Thyroid gland (tissue), 4 donors: ENCODE data around the gene CAPN5. TPM values are rescaled to one million over a fixed set of nuclear protein-coding genes. Genes with fewer than 3 reads are reported as not detected.

Experiments used
- DNase-seq, 2 donors: peaks; one replicate each; pipeline ENCODE4 v3.0.0-alpha.2; 2019
- H3K27ac ChIP-seq, 3 donors: fragments of 200-600 bp; sonication (generic); 1 replicate in 2 of 3; 2 replicates in 1 of 3; pipeline ENCODE4 v1.5.1; 2016 to 2019; ENCODE audit warnings: mild to moderate bottlenecking in 1 of 3, moderate library complexity in 1 of 3
- H3K27me3 ChIP-seq: fragments of 200-600 bp; sonication (generic); one replicate; pipeline ENCODE4 v1.5.1; 2019
- H3K36me3 ChIP-seq, 2 donors: fragments of 200-600 bp; sonication (generic); one replicate each; pipeline ENCODE4 v1.5.1; 2016 to 2019
- H3K4me1 ChIP-seq, 2 donors: fragments of 200-600 bp; sonication (generic); one replicate each; pipeline ENCODE4 v1.5.1; 2017 to 2019
- H3K4me3 ChIP-seq, 3 donors: fragments of 200-600 bp; sonication (generic); replicated peaks in 1 of 3; 1 replicate in 2 of 3; 2 replicates in 1 of 3; pipeline ENCODE4 v1.5.1; 2016; ENCODE audit warnings: mild to moderate bottlenecking in 1 of 3
- H3K9me3 ChIP-seq: fragments of 200-600 bp; sonication (generic); one replicate; pipeline ENCODE4 v1.5.1; 2017
- POLR2A ChIP-seq, 2 donors: fragments of 450-650 bp; IDR thresholded peaks; one replicate each; pipeline ENCODE4 v1.6.1; 2017; ENCODE audit warnings: antibody characterized with exemption in 2 of 2, mild to moderate bottlenecking in 2 of 2, moderate library complexity in 1 of 2
- WGBS, 2 donors: methylation state at CpG; one replicate each; pipeline ENCODE4 v1.1.5; 2017; 5-methylcytosine and 5-hydroxymethylcytosine counted together
- intact Hi-C: fragments of 100-400 bp; cut with DNase I; formaldehyde crosslinking; loops from one replicate; pipeline ENCODE4 v1.15.1; 2023
- total RNA-seq, 4 donors: library from RNA; depleted of rRNA; stranded (reverse); fragments of >200 nt; gene quantifications; one replicate each; pipeline ENCODE4 v1.2.3, GENCODE V29; 2016
- TF ChIP-seq, protein P1 (sequence below), 6 experiments: fragments of 200-600 bp in 3 of 6; fragments of 450-650 bp in 3 of 6; sonication (generic) in 3 of 6; IDR thresholded peaks; one replicate each; pipeline ENCODE4 v1.5.1; 2016 to 2019; ENCODE audit warnings: antibody characterized with exemption in 6 of 6, mild to moderate bottlenecking in 2 of 6, inconsistent platforms in 1 of 6, moderate library complexity in 1 of 6

Gene CAPN5
- total RNA-seq, 4 donors from 2014 or later, result 3.0 to 5.6 (median 4.1) TPM

DNA sequence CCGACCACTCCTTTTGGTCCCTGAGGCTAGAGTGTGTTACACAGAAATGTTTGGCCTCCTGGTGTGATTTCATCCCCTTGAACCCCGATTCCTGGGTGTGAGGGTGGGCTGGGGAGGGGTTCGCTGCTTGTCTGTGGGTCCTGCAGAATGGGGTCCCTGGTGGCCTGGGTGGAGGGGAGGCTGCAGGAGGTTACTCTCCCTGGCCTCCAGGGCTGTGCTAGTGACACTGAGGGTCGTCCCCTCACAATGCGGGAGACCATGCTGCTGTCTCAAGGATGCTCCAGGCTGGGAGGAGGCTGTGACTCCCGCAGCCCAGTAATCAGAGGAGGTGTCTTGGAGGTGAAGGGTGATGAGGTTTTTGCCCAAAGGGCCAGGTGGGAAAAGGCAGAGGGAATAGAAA, 18.9 kb downstream of the CAPN5 start:
- H3K4me3 ChIP-seq, result no peak overlapping the region
- H3K27me3 ChIP-seq, result no peaks in the 10 kb centered on the region
- no peaks in the 10 kb centered on the region for H3K36me3 ChIP-seq
- TF ChIP-seq, protein P1, sequence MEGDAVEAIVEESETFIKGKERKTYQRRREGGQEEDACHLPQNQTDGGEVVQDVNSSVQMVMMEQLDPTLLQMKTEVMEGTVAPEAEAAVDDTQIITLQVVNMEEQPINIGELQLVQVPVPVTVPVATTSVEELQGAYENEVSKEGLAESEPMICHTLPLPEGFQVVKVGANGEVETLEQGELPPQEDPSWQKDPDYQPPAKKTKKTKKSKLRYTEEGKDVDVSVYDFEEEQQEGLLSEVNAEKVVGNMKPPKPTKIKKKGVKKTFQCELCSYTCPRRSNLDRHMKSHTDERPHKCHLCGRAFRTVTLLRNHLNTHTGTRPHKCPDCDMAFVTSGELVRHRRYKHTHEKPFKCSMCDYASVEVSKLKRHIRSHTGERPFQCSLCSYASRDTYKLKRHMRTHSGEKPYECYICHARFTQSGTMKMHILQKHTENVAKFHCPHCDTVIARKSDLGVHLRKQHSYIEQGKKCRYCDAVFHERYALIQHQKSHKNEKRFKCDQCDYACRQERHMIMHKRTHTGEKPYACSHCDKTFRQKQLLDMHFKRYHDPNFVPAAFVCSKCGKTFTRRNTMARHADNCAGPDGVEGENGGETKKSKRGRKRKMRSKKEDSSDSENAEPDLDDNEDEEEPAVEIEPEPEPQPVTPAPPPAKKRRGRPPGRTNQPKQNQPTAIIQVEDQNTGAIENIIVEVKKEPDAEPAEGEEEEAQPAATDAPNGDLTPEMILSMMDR (IDR thresholded peaks at IDR 0.05), result no peak
- TF ChIP-seq POLR2A (IDR thresholded peaks at IDR 0.05), result no peak
- no peak for DNase-seq
- H3K9me3 ChIP-seq, result no peaks in the 10 kb centered on the region
- intact Hi-C loops, result no loop called here
- peaks cover 5 to 10% of the 10 kb centered on the region in 2 donors for H3K4me1 ChIP-seq
- H3K27ac ChIP-seq, result no peak overlapping the region
- WGBS, 2 donors, result 87 to 91% methylated on average over 6 of the region's 6 CpGs

DNA sequence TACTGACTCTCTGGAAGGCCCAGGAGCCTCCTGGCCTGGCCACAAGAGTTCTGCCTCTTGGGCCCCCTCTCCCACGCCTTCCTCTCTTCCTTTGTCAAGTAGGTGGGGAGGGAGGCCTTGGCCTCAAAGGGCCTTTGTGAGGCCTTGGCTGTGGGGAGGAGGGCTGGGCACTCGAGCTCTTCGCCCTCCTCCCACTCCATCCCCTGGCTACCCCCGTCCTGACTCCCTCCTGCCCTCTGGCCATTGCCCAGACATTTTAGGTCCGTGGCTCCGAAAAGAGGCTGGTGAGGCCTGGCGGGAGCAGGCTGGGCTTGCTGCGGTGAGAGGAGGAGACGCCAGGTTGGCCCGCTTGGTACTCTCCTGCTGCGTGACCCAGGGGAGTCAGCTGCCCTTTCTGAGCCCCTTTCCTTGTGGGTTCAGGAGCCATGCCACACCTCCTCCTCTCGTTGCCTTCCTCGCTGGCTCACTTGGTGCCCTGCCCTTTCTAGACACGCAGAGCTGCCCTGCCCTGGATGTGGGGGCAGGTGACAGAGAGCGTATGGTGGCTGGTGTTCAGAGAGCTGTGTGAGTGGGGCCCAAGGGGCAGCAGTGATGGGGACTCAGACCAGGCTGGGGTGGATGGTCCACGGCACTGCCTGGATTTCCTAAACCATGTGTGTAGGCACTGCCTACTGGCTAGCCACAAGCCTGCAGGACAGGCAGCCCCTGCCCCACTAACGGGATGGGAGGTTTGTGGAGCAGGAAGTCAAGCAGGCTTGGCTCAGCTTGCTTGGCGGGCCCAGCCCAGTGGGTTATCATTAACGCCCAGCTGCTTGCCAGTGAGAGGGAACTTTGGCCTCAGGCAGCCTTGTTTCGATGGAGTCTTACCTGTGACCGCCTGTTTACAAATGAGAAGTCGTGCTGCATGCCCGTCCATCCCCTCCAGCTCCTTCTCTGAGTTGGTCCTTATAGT, 20.0 kb downstream of the CAPN5 start:
- WGBS, 2 donors, result 90 to 91% methylated on average over 20 to 23 of the region's 23 CpGs
- intact Hi-C loops, result no loop called here
- no peak for DNase-seq

DNA sequence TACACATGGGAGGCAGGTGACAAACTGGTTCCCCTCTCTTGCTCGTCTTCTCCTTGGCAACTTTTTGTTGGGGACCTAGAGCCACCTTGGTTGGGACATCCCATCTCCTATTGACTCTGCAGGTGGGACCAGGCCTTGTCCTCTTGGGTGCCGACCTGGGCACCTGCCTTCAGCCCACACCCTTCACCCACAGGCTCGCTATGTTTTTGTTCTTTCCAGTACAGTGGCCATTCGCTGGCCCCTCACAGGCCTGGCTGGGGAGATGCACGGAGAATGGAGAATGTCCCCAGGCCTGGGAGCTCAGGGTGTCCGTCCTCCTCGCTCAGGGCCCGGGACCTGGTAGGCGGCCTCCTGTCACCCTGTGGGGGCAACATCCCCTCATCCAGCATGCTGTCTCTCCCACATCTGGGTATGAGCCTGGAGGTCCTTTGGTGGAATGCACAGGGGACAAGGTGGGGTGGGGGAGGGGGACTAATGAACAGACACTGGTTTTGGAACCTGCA, 21.0 kb downstream of the CAPN5 start:
- TF ChIP-seq POLR2A (IDR thresholded peaks at IDR 0.05), result no peak
- TF ChIP-seq, protein P1 (IDR thresholded peaks at IDR 0.05), result no peak
- DNase-seq, result no peak
- Histone ChIP-seq H3K4me3 (no peak overlapping the region), H3K36me3 (no peaks in the 10 kb centered on the region), H3K4me1 (peaks cover 5% of the 10 kb centered on the region in 2 donors), H3K27me3 (no peaks in the 10 kb centered on the region), H3K9me3 (no peaks in the 10 kb centered on the region), H3K27ac (no peak overlapping the region)
- WGBS, 2 donors, result 91 to 92% methylated on average over 9 of the region's 9 CpGs
- intact Hi-C loops, result loop anchor here (2.0 kb wide), 1 partner anchor 39 kb away; no protein-coding TSS in a partner anchor

More for the DNA sequence above, 20.0 kb downstream of the CAPN5 start:
- H3K27me3 ChIP-seq, result no peaks in the 10 kb centered on the region
- no peaks in the 10 kb centered on the region for H3K9me3 ChIP-seq
- H3K4me1 ChIP-seq, result peaks cover 5 to 10% of the 10 kb centered on the region in 2 donors
- no peak overlapping the region for H3K27ac ChIP-seq
- TF ChIP-seq, protein P1 (IDR thresholded peaks at IDR 0.05), result no peak
- no peak for TF ChIP-seq POLR2A (IDR thresholded peaks at IDR 0.05)
- H3K4me3 ChIP-seq, result no peak overlapping the region
- H3K36me3 ChIP-seq, result no peaks in the 10 kb centered on the region

DNA sequence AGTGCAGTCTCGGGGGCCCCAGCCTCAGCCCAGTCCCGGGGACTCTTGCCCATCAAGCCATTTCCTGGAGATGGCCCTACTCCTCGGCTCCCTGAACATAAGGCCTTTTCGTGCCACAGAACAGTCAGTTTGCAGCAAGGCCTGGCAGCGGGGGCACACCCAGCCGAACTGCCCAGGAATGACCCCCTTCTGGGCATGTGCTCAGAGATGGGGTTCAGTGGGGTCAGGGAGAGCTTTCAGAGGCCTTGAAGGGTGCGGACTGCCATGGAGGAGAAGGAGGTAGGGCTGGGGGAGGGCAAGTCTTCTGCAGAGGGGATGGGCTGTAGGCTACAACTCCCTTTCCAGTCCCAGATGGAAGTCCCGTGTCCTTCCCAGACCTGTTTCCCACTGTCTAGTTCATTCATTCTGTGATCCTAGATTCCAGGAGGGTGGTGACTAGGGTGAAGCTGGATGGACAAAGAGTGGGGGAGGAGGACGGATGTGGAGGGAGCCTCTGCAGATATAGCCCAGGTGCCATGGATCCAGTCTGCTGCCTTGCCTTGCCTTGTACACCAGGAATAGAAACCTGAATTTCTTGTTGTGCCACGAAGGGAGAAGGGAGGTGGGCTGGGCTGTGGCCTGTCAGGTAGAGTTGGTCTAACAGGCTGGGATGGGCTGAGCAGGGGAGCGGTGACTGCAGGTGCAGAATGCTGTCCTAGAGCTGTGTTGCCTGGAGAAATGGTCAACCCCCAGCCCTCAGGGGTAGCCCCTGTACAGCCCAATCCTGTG, 21.6 kb downstream of the CAPN5 start:
- H3K36me3 ChIP-seq, result no peaks in the 10 kb centered on the region
- H3K4me1 ChIP-seq, result no peaks in the 10 kb centered on the region
- H3K27me3 ChIP-seq, result no peaks in the 10 kb centered on the region
- TF ChIP-seq, protein P1 (IDR thresholded peaks at IDR 0.05), result no peak
- no peak for TF ChIP-seq POLR2A (IDR thresholded peaks at IDR 0.05)
- no peak for DNase-seq
- H3K27ac ChIP-seq, result no peak overlapping the region
- intact Hi-C loops, result loop anchor here (2.0 kb wide), 1 partner anchor 40 kb away; no protein-coding TSS in a partner anchor
- H3K4me3 ChIP-seq, result no peak overlapping the region
- 76 to 78% methylated on average over 9 to 11 of the region's 11 CpGs for WGBS, 2 donors
- no peaks in the 10 kb centered on the region for H3K9me3 ChIP-seq
